Stimulated activated CD4-positive, alpha-beta T cell treated with anti-CD3 and anti-CD28 coated beads, Interleukin-15, amount 100 ng/mL, for 48 hours (primary cell): ENCODE data around the gene RHPN2.
"Not testable (repeated sequence)": the region's sequence is repeated elsewhere in the genome, so short reads cannot be mapped to it uniquely, and the experiment has no call there.

ENCODE experiments used
- DNase-seq, 2 donors: peaks; one replicate each; pipeline ENCODE4 v3.0.0-alpha.2; 2020; ENCODE audit warnings: low read depth in 2 of 2

RHPN2 gene

DNA sequence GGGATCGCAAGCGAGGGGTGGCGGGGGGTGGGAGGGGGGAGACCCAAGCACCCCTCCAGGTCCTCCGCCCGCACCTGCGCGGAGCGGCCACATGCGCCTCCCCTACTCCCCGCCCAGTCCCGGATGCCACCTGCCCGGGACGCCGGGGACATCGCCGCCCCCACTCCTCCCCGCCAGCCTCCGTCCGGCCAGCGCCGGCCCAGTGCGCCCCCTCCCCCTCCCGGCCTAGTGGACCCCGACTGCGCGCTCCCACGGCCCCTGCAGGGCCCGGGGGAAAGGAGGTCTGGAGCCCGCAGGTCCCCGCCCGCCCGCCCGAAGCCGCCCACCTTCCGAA, 263 bp downstream of the RHPN2 start:
- peak in 1 of 2 donors; percentile 9 for DNase-seq

DNA sequence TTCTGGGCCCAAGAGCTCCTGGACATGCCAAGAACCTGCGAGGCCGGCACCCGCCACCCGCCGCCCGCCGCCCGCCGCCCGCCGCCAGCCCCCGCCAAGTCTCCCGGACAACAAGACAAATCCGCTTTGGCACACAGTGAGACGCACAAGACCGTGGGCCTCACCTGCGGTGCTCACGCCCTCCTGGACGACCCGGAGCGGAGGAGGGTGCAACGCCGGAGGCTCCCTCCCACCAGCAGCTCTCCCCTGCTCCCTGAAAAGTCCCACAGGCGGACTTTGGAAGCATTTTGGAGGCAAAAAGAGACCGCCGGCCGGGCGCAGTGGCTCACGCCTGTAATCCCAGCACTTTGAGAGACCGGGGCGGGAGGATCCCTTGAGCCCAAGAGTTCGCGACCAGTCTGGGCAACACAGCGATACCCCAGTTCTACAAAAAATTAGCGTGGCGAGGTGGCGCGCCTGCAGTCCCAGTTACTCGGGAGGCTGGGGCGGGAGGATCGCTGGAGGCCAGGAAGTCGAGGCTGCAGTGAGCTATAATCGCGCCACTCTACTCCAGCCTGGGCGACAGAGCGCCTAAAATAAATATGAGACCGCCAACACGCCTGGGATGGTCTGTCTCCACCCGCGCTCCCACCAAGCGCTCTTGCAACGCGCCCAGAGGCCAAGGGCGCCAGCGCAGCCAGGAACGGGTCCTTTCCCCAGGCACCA, 783 bp downstream of the RHPN2 start:
- DNase-seq: no peak

DNA sequence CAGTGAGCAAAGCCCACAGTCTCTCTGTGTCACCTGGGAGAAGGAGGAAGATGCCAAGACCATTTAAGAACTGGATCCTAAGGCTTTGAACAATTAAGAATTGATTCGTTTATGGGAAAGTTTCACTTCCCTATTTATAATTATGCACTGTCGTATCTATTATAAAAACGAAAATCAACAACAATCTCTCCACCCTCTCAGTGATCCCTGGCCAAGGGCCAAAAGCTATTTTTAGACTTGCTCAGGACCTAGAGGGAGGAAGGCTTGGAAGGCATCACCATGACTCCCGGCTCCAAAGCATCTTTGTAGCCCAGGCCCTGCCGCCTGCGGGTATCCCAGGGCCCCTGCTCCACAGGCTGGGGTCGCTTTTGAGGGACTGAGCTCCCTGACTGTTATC, 1.3 kb downstream of the RHPN2 start:
- no peak for DNase-seq

DNA sequence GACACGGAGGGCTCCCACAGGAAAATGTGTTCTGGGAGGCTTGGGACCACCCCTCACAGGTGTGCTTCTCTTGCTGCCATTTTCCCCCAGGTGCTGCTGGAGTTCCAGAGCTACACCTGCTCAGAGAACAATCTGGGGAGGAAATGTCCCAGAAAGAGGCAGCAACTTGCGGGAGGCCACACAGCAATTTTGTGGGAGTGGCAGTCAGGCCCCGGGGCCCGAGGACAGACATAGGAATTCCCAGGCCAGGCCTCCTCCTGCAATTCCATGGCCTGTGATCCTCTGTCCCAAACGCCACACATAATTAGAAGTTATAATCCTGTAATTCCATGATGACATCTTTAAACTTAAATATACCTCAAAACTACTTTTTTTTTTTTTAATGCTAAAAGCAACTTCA, 1.8 kb downstream of the RHPN2 start:
- no peak for DNase-seq

DNA sequence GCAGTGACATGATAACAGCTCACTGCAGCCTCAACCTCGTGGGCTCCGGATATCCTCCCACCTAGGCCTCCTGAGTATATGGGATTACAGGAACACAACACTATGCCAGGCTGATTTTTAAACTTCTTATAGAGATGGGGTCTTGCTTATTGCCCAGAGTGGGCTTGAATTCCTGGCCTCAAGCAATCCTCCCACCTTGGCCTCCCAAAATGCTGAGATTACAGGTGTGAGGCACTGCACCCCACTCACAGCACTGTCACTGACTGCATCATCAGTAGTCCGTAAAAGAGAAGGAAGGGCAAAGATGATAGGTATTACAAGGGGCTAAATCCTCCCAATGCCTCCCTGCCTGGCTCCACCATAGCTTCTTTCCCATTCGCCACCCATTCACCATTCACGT, 4.1 kb downstream of the RHPN2 start:
- DNase-seq: no peak

DNA sequence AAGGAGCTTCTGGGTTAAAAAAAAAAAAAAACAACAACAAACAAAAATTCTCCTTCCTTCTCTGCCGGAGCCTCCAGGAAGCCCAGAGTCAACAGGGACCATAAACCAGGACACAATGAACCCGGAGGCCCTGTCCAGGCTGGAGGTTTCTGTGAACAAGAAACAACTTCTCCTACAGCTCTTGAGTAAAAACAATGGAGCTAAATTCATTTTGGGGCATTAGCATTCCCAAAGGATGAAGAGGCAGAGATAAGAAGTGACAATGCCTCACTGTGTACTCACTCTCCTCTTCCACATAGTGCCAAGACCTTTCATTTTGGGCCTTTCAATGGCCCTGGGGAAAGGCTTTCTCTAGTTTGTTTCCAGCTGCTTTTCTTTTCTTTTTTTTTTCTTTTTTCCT, 9.0 kb downstream of the RHPN2 start:
- DNase-seq: no peak

DNA sequence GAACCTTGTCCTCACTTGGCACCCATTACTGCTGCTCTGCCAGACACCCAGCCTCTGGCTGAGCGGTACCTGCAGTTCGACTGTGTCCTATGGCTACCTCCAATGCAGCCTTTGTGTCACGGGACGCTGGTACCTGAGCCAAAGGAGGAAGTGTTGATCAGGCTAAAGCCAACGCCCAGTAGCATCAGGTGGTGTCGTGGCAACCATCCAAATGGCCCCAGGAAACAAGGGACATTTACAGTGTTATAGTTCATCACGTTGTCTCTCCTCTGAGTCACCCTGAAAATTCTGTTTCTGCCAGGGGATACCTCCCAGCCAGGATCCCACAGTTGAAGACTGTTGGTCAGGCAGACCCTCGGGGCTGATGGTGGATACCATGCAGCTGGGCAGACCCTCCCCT, 10.1 kb downstream of the RHPN2 start:
- no peak for DNase-seq

DNA sequence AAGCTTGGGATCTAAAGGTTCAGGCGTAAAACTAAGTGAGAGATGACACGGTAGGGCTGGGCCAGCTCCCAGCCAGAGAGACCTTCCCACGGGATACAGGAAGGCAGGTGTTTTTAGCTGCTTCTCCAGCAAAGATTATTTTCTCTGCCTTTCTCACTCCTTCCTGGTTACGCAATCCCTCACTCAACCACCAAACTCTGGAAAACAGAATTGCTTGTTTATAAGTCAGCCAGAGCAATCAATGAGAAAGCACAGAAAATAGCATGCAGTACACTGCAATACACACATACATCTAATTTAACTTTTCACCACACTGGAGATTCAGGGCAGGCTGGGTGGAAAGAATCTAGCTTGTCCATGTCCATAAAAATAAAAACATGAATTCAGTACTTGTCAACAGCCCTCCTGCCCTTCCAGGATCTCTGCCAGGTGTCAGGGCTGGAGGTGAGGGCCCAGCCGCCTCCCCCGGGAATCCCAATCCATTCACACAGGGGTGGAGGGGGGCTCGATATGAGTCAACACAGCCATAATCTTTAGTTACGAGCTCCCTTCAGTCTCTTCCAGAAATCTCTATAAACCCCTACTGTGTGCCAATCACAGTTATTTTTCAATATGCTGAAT, 12.2 kb downstream of the RHPN2 start:
- no peak for DNase-seq

DNA sequence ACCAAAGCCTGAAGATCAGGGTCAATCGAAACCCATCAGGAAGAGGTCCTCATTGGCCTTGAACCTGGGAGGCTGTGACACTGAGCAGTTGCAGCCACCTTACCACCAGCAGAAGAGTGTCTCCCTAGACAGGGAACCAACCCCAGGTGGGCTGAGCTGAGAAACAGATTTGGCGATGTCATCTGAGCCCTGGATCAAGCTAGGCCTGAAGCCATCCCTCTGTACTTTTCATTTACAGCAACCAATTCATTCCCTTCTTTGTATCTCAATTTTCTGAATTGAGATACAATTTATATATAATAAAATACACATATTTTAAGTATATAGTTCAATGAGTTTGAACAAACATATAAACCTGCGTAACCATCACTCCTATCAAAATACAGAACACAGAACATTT, 14.6 kb downstream of the RHPN2 start:
- no peak for DNase-seq

DNA sequence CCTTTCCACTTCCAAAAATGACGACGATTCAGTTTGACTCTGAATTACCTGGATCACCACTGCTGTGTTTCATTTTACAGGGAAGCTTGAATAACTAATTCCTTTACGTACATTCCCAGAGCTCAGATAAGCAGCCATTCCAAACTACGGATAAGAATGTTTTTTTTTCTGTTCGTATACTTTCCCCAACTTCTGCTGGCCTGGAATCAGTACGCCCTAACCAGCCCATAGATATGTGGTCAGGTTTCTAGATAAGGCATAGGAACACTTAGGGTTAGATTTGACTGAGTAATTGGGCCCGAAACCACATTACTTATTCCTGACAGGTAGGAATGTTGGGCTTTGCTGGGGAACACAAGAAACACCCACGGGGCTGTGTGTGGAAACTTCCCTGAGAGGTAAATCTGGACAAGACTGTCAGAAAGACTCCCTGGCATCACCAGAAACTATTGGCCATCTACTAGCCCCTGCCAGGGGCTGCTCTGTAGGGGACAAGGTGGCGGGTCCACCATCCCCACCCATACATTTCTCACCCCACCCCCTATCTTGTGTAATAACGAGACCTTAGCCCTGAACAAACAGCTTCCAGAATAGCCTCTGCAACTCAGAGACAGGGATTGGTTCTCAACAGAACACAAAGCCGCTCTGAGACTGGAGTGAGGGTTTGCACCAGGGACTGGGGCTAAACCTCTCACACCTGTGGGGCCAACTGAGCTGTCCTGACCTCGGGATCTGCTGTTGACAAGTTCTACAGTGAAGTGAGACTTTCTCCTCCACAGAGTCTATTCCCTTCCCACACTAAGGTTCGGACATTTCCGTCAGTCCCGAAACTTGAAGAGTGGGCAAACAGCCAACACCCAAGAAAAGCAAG, 15.6 kb downstream of the RHPN2 start:
- no peak for DNase-seq

DNA sequence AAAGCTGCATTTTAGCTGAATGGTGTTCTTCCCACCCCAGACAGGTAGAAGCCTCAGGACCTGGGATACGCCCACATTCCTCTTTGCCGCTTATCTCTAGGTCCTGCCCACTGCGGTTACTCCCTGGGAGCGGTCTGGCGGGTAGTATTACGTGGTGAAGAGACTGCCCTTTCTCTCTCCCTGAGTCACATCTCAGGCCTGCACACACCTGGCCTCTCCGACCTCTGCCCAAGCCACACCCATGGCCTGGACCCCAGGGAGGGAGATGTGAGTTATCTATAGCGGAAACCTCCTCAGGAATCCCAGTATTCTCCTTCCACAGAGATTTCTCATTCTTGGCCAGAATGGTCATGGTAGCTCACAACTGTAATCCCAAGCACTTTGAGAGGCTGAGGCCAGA, 17.3 kb downstream of the RHPN2 start:
- no peak for DNase-seq

DNA sequence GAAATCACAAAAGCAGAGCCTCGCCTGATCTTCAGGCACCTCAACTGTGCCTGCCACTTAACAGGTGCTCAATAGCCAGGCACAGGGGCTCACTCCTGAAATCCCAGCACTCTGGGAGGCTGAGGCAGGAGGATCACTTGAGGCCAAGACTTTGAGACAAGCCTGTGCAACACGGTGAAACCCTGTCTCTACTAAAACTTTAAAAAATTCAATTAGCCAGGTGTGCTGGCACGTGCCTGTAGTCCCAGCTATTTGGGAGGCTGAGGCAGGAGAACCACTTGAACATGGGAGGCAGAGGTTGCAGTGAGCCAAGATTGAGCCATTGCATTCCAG, 22.9 kb downstream of the RHPN2 start:
- DNase-seq: not testable (repeated sequence)

DNA sequence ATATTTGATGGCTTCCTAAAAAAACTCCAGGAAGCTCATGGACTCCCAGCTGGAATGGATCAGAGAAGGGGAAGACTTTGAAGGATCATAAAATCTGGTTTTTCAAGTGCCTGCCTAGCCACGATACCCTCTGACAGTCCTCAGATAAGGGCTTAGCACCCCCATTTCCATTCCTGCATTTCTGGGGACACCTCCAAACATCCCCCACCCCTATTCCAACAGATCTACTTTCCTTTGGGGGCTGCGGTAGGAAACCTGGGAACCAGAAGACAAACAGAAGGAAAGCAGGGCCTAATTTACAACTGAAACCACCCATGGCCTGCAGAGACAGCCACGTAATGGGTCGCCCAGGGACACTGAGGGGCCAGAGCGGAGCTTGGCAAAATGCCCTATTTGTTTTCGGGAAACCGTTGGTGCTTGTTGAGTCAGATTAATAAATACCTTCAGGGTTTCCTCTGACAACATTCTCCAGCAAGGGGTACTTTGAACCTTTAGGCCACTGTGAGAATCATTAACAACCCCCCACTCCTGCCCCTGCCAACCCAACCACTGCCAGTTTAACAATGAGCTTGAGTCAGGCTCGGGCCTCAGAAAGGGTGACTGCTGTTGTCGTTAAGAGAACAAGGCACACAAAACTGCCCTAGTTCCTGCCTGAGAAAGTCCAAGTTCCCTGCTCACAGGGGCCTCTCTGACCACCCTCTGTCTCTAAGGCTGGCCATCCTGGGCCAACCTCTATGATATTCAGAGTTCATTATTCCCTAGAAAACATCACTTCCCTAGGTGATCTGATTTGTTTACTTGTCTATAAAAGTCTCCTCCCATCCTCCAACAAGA, 23.5 kb downstream of the RHPN2 start:
- no peak for DNase-seq

DNA sequence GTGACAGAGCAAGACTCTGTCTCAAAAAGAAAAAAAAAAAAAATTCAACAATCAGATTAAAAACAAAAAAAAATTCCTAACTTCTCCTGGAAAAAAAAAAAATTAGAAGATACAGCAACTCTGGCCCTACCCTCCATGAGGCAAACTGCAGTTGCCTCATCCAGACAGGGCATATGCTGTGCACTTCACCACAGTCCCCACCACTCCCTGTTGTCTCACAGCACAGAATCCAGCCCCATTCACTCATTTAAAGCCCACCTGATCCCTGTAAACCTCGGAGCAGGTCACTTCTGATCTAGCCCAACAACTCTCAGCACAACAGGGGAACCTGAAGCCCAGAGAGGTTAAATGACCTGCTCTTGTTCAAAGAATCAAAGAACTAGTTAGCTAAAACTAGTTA, 24.9 kb downstream of the RHPN2 start:
- no peak for DNase-seq

DNA sequence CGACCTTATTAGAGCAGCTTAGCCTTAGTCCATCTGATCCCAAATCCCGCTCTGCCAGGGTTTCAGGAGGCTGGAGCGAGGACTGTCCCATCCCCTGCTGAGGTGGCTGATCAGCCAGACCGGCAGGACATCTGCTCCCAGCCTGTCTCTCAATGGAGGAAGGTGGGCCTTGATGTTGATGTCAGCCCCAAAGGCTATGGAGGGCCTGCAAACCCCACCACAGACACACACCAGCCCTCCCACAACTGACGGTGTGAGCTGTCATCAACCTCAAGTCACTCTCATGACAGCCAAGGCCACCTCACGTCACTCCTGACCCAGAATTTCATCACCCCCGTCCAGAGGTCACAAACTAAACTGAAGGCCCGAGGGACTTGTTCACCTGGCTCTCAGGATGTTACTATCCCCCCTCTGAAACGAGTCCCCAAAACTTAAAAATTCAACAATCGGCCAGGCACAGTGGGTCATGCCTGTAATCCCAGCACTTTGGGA, 25.5 kb downstream of the RHPN2 start:
- DNase-seq: no peak

DNA sequence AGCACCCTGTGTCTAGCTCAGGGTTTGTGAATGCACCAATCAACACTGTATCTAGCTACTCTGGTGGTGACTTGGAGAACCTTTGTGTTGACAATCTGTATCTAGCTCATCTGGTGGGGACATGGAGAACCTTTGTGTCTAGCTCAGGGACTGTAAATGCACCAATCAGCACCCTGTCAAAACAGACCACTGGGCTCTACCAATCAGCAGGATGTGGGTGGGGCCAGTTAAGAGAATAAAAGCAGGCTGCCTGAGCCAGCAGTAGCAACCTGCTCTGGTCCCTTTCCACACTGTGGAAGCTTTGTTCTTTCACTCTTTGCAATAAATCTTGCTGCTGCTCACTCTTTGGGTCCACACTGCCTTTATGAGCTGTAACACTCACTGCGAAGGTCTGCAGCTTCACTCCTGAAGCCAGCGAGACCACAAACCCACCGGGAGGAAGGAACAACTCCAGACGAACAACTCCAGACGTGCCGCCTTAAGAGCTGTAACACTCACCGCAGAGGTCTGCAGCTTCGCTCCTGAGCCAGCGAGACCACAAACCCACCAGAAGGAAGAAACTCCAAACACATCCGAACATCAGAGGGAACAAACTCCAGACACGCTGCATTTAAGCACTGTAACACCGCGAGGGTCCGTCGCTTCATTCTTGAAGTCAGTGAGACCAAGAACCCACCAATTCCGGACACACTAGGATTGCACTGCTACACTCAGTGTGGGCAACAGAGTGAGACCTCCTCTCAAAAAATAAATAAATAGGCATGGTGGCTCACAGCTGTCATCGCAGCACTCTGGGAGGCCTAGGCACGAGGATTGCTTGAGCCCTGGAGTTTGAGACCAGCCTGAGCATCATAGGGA, 27.3 kb downstream of the RHPN2 start:
- peak in 1 of 2 donors; percentile 9 for DNase-seq

DNA sequence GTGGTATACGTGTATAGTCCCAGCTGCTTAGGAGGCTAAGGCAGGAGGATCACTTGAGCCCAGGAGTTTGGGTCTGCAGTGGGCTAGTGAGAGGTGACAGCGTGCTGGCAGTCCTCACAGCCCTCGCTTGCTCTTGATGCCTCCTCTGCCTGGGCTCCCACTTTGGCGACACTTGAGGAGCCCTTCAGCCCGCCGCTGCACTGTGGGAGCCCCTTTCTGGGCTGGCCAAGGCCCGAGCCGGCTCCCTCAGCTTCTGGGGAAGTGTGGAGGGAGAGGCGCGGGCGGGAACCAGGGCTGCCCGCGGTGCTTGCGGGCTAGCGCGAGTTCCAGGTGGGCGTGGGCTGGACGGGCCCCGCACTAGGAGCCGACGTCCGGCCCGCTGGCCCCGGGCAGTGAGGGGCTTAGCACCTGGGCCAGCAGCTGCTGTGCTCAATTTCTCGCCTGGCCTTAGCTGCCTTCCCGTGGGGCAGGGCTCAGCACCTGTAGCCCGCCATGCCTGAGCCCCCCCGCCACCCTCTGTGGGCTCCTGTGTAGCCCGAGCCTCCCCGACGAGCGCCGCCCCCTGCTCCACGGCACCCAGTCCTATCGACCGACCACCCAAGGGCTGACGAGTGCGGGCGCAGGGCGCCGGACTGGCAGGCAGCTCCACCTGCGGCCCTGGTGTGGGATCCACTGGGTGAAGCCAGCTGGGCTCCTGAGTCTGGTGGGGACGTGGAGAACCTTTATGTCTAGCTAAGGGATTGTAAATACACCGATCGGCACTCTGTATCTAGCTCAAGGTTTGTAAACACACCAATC, 28.1 kb downstream of the RHPN2 start:
- DNase-seq: not testable (repeated sequence)

DNA sequence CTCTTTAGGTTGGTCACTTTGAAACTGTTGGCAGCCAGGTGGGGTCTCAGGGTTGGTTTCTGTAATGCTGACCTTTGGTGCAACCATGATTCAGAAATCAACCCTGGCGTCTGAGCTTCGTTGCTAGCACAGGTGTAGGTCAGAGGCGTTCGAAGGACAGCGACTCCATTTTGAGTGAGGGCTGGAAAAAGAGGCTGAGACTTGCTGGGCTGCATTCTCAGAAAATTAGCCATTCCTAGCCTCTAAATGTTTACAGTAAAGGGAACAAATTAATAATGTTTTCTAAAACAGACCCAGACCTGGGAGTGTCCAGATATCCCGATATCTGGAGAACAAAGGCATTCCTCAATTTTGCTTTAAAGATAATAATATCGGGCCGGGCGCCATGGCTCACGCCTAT, 29.2 kb downstream of the RHPN2 start:
- no peak for DNase-seq

DNA sequence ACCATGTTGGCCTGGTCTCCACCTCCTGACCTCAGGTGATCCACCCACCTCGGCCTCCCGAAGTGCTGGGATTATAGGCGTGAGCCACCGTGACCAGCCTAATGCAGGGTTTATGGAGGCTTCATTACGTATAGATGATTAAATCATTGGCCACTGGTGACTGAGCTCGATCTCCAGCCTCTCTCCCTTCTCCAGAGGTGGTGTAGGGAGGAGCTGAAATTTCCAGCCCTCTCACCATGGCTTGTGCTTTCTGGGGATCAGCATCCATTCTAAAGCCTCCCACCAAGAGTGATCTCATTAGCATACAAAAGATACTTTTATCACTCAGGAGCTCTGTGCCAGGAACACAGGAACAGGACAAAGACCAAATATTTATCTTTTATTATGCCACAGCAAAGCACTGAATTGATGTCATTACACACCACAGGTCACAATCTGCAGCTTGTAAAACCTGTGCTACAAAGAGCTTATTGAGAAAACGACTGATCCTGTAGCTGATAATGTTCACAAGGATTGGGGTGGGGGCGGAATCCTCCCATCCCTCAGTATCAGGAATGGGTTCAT, 32.4 kb downstream of the RHPN2 start:
- DNase-seq: no peak

DNA sequence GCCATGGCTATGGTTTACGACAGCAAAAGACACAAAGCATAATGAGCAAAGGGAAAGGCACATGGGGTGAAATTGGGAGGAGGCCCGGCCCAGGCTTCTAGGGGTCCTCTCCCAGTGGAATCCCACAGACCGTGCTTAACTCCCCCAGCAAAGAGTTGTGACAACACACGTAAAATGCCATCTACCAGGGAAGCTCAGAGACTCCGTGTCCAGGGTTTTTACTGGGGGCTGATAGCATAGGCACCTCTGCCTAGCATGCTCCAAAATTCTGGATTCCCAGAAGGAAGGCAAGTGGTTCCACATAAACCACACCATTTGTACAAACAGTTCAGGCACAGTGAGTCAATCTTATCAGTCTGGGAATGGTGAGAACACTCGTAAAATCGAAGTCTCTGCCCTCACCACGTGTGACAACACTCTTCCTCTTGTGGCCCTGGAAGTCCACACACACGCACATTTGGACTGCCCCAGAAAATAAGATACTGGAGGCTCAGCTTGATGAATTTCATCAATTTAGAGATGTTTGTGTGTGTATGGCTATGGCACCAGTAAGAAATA, 34.9 kb downstream of the RHPN2 start:
- DNase-seq: no peak
